HG03354 (cell line): ENCODE measurements around the gene WAPL.
"Not testable (repeated sequence)": the region's sequence is repeated elsewhere in the genome, so short reads cannot be mapped to it uniquely, and the experiment has no call there.

Experiments used
- ATAC-seq: cut with Tn5 transposase; IDR thresholded peaks from one replicate; pipeline ENCODE4 v1.9.1; 2021; ENCODE audit warnings: mild to moderate bottlenecking; ENCODE audit not compliant: unreplicated experiment, poor library complexity, severe bottlenecking

Gene WAPL

DNA sequence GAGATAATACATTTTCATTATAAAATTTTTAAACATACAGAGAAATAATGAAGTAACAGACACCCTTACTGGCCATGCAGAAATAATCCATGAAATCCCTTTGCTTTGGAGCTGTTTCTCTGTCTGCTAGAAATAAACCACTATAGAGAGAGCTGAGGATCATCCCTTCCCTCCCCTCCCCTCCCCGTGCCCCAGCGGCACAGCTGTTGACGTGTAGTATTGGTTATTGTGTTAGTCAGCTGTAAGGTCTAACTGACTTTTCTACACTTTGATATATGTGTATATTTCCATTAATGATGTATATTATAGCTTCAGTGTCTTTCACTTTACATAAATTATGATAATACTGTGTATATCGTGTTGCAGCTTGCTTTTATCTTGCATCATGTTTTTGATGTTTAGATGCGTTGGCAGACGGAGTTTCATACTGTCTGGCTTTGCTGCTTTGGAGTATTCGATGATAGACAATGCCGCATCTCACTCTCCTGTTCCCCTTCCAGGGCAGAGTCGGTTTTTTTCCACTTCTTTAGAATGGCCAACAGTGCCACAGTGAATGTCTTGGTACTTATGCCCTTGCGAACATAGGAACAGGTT is 127.6 kb downstream of the WAPL start:
- no peak for ATAC-seq

DNA sequence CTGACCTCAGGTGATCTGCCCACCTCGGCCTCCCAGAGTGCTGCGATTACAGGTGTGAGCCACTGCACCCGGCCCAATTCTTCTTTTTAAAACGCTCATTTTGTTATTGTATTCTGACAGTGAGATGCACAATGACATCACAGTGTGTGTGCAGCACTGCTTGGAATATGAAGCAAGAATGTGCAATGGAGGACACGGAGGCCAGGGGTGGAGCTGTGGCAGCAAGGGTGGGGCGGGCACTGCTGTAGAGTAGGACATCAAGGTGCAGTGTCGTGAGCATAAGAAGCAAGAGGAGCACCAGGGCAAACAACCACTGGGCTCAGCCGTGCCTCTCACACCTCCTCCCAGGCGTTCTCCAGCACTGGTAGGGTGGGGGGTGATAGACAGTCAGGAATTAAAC is 128.2 kb downstream of the WAPL start:
- ATAC-seq, result no peak

DNA sequence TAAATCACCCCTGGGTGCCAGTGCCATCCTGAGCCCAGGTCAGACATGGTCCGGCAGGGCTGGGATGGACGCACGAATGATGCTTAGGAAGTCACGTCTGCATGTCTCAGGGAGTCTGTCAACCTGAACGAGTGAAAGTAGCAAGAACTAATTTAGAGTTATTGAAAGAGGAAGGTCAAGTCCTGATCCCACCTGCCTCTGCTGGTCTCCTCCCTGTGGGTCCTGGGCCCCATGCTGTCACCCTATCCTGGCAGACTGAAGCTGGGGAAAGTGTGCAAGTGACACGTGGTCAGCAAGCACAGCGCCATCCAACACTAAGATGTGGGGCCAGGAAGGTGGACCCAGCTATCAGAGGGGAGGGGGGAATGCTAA is 128.9 kb downstream of the WAPL start:
- ATAC-seq, result peak; percentile 32

DNA sequence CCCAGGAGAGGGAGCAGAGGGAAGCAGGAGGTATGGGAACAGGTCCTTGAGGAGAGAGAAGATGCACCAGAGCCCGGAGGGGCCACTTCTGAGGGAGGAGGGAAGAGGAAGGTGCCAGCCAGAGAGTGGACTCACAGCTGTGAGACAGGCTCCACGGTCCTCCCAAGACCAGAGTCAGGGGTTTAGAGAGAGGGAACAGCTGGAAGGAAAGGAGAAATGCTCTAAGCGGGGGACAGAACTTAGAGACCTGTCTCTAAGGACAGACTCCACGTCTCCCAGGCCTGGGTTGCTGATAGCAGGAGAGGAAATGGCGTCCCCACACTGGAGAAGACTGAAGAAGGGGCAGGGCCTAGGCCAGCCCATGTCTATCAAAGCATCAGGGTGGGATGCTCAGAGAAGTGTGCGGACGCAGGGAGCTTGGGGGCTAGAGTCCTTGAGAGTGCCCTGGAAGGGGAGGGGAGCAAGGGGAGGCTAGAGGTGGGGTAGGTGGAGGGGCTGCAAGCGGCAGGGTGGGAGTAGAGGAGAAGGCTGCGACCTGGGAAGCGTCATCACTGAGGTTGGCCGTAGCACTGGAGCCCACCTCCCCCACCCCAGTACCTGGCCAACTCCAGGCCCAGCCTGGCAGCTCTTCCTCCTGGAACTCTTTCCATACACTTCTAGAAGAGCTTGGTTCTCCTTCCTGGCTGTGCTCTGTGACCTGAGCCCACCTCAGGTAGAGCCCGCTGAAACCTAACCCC is 129.4 kb downstream of the WAPL start:
- ATAC-seq, result no peak

DNA sequence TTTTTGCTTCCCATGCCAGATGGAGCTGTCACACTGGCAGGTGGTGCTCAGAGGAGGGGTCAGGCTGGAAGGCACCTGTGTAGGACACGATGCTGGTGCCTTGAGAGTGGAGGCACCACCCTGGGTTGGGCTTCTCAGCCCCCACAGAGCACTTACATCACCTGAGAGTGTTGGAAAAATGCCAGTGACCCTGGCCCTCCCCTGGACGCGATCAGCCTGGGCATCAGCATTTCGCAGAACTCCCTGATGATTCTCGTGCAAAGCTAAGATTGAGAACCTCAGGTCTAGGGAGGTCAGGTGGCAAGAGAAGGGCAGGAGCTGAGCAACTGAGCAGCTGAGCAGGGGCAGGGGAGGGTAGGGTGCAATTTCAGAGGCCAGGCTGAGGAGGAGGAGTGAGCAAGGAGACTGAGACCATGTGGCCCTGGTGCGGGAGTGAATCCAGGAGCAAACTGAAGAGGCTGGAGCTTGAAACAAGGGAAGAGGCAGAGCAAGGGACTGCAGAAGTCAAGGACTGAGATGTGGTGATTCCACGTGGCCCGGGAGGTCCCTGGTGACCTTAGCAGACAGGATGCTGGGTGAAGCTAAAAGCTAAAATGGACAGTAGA is 130.3 kb downstream of the WAPL start:
- no peak for ATAC-seq

DNA sequence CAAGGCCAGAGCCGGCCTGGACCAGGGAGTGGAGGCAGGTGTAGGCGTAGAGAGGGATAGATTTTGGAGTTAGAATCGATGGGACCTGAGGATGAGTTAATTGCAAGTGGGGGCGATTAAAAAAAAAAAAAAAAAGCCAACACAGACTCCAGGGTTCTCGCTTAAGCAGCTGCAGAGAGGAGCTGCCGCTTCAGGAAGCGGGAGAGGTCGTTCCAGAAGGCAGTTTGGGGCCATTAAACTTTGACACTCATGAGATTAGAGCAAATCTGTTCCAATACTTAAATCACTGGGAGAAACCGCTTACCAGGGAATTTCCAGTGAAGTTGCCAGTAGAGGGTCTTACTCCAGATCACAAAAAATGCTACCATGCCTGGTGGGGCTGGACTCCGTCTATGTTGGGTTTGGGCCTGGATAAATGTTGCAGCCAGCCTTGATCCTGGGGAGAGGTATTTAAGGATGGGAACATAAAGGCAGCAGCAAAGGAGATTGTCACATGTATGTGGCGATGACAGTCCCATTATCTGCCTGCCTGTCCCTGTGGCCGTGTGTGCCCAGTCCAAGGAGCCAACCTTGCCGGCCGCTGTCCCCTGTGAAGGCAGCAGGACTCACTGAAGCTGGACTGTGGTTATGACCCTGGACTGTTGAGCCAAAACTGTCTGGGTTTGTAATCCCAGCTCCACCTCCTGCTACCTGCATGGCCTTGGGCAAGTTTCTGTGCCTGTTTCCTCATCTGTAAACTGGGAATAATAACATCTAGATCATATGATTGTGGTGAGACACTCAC is 131.1 kb downstream of the WAPL start:
- ATAC-seq, result no peak

DNA sequence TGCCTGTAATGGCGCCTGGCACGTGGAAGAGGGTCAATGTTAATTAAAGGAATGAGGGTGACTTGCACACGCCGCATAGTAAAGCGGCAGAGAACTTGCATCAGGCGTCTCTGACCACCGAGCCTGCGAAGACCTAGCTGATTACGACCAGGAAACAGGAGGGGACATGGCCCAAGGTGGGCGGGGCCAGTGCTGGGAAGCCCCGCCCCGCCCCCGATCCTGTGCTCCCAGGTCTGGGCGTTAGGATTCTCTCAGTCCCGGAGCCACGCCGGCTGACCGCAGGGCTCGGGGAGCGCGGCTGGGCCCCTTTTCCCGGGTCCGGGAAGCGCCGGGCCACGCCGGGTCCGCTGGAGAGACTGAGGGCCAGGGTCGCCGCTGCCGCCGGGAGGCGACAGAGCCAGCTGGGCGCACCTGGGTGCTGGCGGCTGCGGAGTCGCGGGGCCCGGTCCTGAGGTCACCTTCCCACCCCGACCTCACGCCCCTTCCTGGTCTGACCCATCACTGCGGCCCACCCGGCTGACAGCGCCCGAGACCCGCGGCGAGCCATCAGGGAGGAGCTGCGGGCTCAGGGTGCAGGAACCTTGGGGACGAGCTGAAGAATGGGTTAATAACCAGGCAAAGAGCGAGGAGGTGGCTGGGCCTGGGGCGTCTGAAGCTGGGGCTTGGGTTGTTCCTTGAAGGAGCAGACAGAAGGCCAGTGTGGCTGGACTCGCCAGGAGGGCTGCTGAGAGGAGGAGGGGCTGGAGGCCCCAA is 132.0 kb downstream of the WAPL start:
- peak; percentile 80 for ATAC-seq

DNA sequence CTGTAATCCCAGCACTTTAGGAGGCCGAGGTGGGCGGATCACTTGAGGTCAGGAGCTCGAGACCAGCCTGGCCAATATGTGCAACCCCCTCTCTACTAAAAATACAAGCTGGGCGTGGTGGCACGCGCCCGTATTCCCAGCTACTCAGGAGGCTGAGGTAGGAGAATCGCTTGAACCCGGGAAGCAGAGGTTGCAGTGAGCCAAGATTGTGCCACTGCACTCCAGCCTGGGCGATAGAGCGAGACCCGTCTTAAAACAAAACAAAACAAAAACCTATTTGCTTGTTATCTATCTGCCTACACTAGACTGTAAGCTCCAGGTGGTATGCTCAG is 132.5 kb downstream of the WAPL start:
- ATAC-seq, result not testable (repeated sequence)

DNA sequence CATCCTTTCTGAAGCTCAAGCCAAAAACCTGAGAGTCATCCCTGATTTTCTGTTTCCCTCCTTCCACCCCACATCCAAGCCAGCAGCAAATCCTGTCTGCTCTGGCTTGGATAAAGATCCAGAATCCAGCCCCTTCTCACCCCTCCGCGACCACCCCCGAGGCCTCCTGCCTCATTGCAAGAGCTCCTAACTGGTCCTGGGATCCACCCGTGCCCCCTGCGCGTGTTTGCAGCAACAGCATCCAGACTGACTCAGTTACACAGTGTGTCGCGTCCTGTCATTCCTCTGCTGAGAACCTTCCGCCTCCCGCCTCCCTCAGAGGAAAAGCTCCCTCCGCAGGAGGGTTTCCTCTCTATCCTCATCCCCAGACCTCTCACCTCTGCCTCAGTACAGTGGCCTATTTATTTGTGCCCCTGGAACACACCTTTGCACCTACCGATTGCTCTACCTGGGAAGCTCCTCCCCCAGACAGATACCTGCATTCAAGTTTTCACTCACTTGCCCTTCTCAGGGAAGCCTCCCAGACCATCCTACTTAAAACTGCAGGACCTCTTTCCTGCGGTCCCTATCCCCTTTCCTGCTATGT is 133.4 kb downstream of the WAPL start:
- no peak for ATAC-seq

DNA sequence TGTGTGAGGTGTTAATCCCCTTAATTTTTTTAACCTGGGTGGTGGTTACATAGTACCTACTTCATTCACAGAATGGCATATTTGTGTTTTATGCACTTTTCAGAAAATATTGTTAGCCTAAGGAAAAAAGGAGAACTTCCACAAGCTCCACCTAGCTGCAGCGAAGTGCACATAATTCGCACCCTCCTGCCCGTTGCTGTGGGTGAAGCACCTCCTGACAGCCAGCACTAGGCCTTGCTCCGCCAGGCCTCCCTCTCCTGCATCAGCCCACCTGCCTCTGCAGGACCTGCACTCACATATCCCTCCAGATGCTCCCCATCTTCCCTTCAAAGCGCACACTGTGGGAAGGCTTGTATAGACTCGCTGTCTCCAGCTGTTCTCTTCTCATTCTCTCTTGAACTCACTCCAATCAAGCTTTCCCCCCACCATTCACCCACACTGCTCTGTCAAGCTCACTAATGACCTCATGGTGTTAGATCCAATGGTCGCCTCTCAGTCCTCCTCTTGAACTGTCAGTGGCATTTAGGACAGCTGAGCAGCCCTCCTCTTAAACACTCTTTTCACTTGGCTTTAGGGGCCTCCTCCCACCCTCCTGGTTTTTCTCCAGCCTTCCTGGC is 134.3 kb downstream of the WAPL start:
- ATAC-seq, result no peak

DNA sequence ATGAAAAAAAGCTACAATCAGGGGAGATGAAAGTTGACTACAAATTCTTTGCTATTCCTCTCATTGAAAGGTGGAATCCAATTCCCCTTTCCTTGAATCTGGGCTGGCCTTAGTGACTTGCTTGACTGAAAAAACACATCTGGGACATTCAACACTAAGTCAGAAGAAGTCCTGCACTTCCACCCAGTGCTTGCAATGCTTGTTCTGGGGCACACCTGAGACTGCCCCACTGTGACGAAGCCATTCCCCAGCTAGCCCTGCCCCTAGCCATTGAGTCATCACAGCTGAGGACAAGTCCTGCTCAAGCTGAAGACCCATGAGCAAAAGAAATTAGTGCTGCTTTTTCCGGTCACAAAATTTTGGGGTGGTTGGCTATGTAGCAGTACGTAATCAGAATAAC is 135.8 kb downstream of the WAPL start:
- ATAC-seq, result no peak
